HEK293T (cell line): Measurements from ENCODE around the gene GJC1.

ENCODE experiments used
- CTCF ChIA-PET: fragments of 350-600 bp; formaldehyde crosslinking; extraction: SDS; loops from one replicate; lab custom pipeline; 2021; ENCODE audit warnings: antibody characterized with exemption, inconsistent platforms; lab: Yijun Ruan, JAX
- POLR2A ChIA-PET: fragments of 350-600 bp; formaldehyde crosslinking; extraction: SDS; loops from one replicate; lab custom pipeline; 2020; ENCODE audit warnings: antibody characterized with exemption, inconsistent platforms; lab: Yijun Ruan, JAX
- DNase-seq: peaks from one replicate; pipeline ENCODE4 v3.0.0; 2012; ENCODE audit warnings: mixed read lengths; ENCODE audit errors: extremely low spot score
- ARNT ChIP-seq: fragments of 450-650 bp; IDR thresholded peaks from 2 replicates; pipeline ENCODE4 v1.6.1; 2017; ENCODE audit warnings: mild to moderate bottlenecking
- BHLHE40 ChIP-seq: fragments of 450-650 bp; IDR thresholded peaks from 2 replicates; pipeline ENCODE4 v1.6.1; 2016; ENCODE audit warnings: mild to moderate bottlenecking, moderate library complexity, borderline replicate concordance
- CTBP1 ChIP-seq: fragments of 450-650 bp; IDR thresholded peaks from 2 replicates; pipeline ENCODE4 v1.6.1; 2016; ENCODE audit warnings: borderline replicate concordance
- ELF4 ChIP-seq: fragments of 450-650 bp; IDR thresholded peaks from 2 replicates; pipeline ENCODE4 v1.6.1; 2017; ENCODE audit warnings: antibody characterized with exemption
- FOXA1 ChIP-seq: fragments of 450-650 bp; IDR thresholded peaks from 2 replicates; pipeline ENCODE4 v1.6.1; 2016; ENCODE audit warnings: mild to moderate bottlenecking
- FOXK2 ChIP-seq: fragments of 450-650 bp; IDR thresholded peaks from 2 replicates; pipeline ENCODE4 v1.6.1; 2016; ENCODE audit warnings: mild to moderate bottlenecking
- FOXM1 ChIP-seq: fragments of 450-650 bp; IDR thresholded peaks from 2 replicates; pipeline ENCODE4 v1.6.1; 2017; ENCODE audit warnings: mild to moderate bottlenecking, borderline replicate concordance
- HDGF ChIP-seq: fragments of 450-650 bp; IDR thresholded peaks from 2 replicates; pipeline ENCODE4 v1.6.1; 2017; ENCODE audit warnings: antibody characterized with exemption, borderline replicate concordance
- L3MBTL2 ChIP-seq: fragments of 450-650 bp; conservative IDR thresholded peaks from 2 replicates; pipeline ENCODE4 v1.6.1; 2016; ENCODE audit warnings: mild to moderate bottlenecking
- LEF1 ChIP-seq: fragments of 450-650 bp; IDR thresholded peaks from 2 replicates; pipeline ENCODE4 v1.6.1; 2017; ENCODE audit warnings: mild to moderate bottlenecking, borderline replicate concordance
- NFRKB ChIP-seq: fragments of 450-650 bp; IDR thresholded peaks from 2 replicates; pipeline ENCODE4 v1.6.1; 2016; ENCODE audit warnings: mild to moderate bottlenecking, moderate library complexity
- PKNOX1 ChIP-seq: fragments of 450-650 bp; IDR thresholded peaks from 2 replicates; pipeline ENCODE4 v1.6.1; 2016
- SP1 ChIP-seq: fragments of 450-650 bp; IDR thresholded peaks from 2 replicates; pipeline ENCODE4 v1.6.1; 2017
- SUZ12 ChIP-seq: fragments of 450-650 bp; IDR thresholded peaks from 2 replicates; pipeline ENCODE4 v1.6.1; 2016; ENCODE audit warnings: mild to moderate bottlenecking
- TARDBP ChIP-seq: fragments of 450-650 bp; IDR thresholded peaks from 2 replicates; pipeline ENCODE4 v1.6.1; 2016
- ZNF384 ChIP-seq: fragments of 450-650 bp; IDR thresholded peaks from 2 replicates; pipeline ENCODE4 v1.6.1; 2016

GJC1 gene

GRCh38 chr17:44832805-44833204 lies 2.7 kb upstream of the GJC1 start:
- CTCF ChIA-PET: no interaction called here
- POLR2A ChIA-PET: no interaction called here
- DNase-seq: no peak
- no peak for TF ChIP-seq L3MBTL2
- no peak for TF ChIP-seq LEF1
- no peak for TF ChIP-seq BHLHE40
- TF ChIP-seq FOXM1: no peak
- TF ChIP-seq SP1: no peak
- no peak for TF ChIP-seq NFRKB
- no peak for TF ChIP-seq PKNOX1
- no peak for TF ChIP-seq CTBP1
- no peak for TF ChIP-seq FOXA1
- TF ChIP-seq ARNT: no peak
- TF ChIP-seq ELF4: no peak
- no peak for TF ChIP-seq HDGF
- no peak for TF ChIP-seq SUZ12
- TF ChIP-seq FOXK2: no peak
- TF ChIP-seq TARDBP: no peak

GRCh38 chr17:44831371-44831770 lies 1.3 kb upstream of the GJC1 start:
- TF ChIP-seq HDGF: no peak
- TF ChIP-seq LEF1: no peak
- TF ChIP-seq ARNT: no peak
- no peak for TF ChIP-seq PKNOX1
- no peak for TF ChIP-seq NFRKB
- TF ChIP-seq SP1: no peak
- no peak for TF ChIP-seq CTBP1
- no peak for TF ChIP-seq FOXA1
- CTCF ChIA-PET: interaction anchor here (0.7 to 1.3 kb wide), 4 partner anchors 9 to 52 kb away, joined by 3 to 4 read pairs (median 3); no protein-coding TSS in a partner anchor
- no peak for DNase-seq
- POLR2A ChIA-PET: interaction anchor here (0.6 to 2.3 kb wide), 3 partner anchors 10 to 11 kb away, joined by 3 to 6 read pairs (median 5); no protein-coding TSS in a partner anchor

- POLR2A ChIA-PET: interaction anchor here (0.6 to 2.3 kb wide), 2 partner anchors 10 to 11 kb away, joined by 3 to 6 read pairs; no protein-coding TSS in a partner anchor
- no peak for TF ChIP-seq ZNF384
- peak; percentile 77; the same call in 1 of the 2 replicates for TF ChIP-seq L3MBTL2
- peak; percentile 89 for TF ChIP-seq TARDBP
- TF ChIP-seq BHLHE40: no peak
- TF ChIP-seq ELF4: no peak
- no peak for TF ChIP-seq SP1
- 0 out of 2 replicates have a peak, but pooled peaks have one; percentile 58 for TF ChIP-seq LEF1
- no peak for TF ChIP-seq HDGF
- no peak for TF ChIP-seq NFRKB
- TF ChIP-seq FOXK2: no peak
- no peak for TF ChIP-seq FOXA1
- no peak; the same call in 1 of the 2 replicates for TF ChIP-seq FOXM1
- no peak for TF ChIP-seq ARNT
- TF ChIP-seq CTBP1: no peak
- TF ChIP-seq SUZ12: no peak
- no peak for TF ChIP-seq PKNOX1
- CTCF ChIA-PET: interaction anchor here (0.7 to 1.3 kb wide), 3 partner anchors 20 to 51 kb away, joined by 3 to 4 read pairs (median 3); no protein-coding TSS in a partner anchor
- DNase-seq: peak; percentile 45
Observed at GRCh38 chr17:44830359-44831288, 537 bp upstream of the GJC1 start.

- POLR2A ChIA-PET: interaction anchor here (0.6 to 1.1 kb wide), 2 partner anchors 8 to 9 kb away, joined by 4 read pairs; no protein-coding TSS in a partner anchor
Observed at GRCh38 chr17:44828919-44829522, 1.1 kb downstream of the GJC1 start.

More at GRCh38 chr17:44828919-44829522, 1.1 kb downstream of the GJC1 start:
- no peak for DNase-seq
- no peak for TF ChIP-seq FOXA1
- no peak for TF ChIP-seq PKNOX1
- peak; percentile 69 for TF ChIP-seq L3MBTL2
- no peak for TF ChIP-seq SP1
- no peak for TF ChIP-seq TARDBP
- CTCF ChIA-PET: interaction anchor here (1.1 kb wide), 1 partner anchor 71 kb away, joined by 4 read pairs; the partner anchor contains the start of gene ADAM11
